ENCODE data around the gene TMEM19. TPM values are rescaled to one million over a fixed set of nuclear protein-coding genes. Genes with fewer than 3 reads are reported as not detected.
"Not testable (repeated sequence)": the region's sequence is repeated elsewhere in the genome, so short reads cannot be mapped to it uniquely, and the experiment has no call there.

The TMEM19 gene
- total RNA-seq, 1 donor from 2014 or later: 21.0 TPM

DNA sequence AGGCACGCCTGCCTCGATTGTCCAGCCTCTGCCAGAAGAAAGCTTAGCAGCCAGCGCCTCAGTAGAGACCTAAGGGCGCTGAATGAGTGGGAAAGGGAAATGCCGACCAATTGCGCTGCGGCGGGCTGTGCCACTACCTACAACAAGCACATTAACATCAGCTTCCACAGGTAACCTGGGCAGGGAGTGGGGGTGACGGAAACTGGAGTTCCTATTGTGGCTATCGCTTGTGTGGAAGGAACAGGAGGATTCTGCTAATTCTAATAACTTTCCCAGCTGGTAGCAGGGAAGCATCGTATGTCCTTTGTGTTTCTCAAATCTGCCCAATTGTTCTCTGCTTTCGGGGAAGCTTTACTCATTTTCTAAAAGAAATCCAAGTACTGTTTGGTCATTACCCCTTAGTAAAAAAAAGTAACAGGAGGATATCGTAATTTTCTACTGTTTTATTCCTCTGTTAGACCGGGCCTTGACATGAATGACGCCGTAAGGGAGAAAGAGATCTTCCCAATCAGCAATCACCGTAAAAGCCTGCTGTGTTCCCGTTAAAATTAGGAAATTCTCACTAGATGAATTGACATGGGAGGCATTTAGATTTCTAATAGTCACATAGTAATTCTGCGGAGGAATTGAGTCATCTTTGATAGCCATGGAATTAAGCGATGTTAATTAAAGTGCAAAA lies 21.3 kb upstream of the TMEM19 start:
- no peak for DNase-seq (ENCODE audit: extremely low read depth, low read depth, low spot score)

DNA sequence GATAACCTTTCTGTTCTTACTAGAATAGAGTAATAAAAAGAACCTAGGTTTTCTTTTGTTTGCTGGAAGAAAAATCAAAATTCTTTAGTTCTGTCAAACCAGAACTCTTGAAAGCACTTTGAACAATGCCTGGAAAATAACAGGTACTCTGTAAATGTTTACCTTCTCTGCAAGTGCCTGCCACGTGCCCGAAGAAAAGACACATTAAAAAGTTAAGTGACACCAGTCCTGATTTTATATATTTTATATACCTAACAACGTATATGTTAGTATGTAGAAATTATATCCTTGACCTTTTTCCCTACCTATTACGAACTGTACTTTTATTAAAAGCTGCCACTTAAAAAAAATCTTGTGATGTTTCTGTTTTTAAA lies 20.8 kb upstream of the TMEM19 start:
- DNase-seq (ENCODE audit: extremely low read depth, low read depth, low spot score): no peak

DNA sequence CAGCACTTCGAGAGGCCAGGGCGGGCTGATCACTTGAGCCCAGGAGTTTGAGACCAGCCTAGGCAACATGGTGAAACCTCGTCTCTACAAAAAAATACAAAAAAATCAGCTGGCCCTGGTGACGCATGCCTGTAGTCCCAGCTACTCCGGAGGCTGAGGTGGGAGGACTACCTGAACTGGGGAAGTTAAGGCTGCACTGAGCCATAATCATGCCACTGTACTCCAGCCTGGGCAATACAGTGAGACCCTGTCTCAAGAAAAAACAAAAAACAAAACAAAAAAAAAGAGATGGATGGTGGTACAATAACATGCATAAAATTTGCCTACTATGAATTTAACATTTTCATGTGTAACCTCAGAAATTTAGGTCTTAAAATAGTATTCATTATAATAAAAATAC lies 19.6 kb upstream of the TMEM19 start:
- no peak for DNase-seq (ENCODE audit: extremely low read depth, low read depth, low spot score)

DNA sequence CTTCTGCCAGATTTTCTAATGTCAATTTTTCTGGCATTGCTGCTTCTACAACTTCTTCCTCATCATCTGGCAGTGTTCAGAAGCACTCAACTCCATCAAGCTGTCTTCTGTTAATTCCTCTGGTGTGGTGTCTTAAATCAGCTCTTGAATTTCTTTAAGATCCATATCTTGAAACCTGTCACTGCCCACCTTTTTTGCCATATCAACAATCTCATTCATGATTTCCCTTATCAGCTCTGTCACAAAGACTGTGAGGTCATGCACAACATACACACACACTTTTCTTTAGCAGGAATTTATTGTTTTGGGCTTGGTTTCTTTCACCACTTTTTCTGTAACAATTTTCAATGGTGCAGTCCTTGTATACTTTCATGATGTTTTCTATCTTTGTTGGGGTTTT lies 14.6 kb upstream of the TMEM19 start:
- no peak for DNase-seq (ENCODE audit: extremely low read depth, low read depth, low spot score)

DNA sequence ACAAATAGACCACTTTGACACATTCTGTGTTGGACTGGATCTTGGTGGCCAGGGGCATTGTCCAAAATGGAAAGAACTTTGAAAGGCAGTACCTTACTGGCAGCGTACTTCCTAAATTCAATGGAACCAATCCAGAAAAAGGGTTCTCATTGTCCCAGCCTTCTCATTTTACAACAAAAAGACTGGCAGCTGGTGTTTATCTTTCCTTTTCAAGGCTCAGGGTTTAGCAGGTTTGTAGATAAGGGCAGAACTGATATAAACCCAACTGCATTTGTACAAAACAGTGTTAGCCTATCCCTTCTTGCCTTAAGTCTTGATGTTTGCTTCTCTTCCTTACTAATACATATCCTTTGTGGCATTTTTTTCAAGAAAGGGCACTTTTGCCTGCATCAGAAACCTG lies 14.1 kb upstream of the TMEM19 start:
- no peak for DNase-seq (ENCODE audit: extremely low read depth, low read depth, low spot score)

DNA sequence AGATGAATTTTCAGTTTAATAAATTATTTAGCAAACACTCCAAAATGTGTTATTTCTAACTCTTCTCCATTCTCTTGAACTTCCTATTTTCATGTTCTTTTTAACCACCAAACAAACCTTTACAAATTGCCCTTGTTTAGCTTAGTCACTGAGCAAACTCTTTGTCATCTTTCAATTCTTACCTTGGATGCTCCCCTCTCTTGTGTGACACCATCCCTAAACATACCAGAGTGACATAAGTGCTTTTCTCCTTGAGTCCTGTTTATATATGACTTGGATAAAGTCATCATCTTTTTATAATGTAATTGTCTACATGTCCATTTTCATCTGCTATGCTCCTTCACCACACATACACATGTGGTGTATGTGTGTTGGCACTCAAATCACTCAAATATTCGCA lies 3.4 kb upstream of the TMEM19 start:
- DNase-seq (ENCODE audit: extremely low read depth, low read depth, low spot score): no peak

DNA sequence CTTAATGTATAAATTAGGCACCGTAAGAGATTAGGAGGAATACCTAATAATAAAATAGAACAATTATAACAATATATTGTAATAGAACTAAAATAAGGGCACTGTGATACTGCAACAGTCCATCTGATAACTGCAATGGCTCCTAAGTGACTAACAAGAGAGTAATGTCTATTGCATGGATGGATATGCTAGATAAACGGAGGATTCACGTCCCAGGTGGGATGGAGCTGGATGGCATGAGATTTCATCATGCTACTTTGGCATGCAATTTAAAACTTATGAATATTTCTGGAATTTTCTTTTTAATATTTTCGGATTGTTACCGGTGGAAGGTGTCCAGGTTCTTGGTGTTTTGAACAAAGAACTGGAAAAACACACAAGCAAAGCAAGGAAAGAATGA lies 2.2 kb upstream of the TMEM19 start:
- no peak for DNase-seq (ENCODE audit: extremely low read depth, low read depth, low spot score)

DNA sequence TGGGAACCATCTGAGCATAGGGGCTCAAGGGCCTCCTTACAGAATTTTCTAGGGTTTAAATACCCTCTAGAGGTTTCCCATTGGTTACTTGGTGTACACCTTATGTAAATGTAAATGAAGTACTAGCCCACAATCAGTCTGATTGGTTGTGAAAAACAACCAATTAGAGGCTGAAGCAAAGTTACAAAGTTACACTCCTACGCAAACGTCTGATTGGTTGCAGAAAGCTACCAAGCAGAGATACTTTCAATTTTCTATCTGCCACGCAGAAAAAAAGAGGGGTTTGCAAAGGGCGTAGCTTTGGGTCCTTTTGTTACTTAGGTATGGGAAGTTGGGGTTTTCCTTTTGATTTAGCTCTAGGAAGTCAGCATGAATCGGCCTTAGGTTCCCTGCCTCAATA lies 1.8 kb upstream of the TMEM19 start:
- no peak for DNase-seq (ENCODE audit: extremely low read depth, low read depth, low spot score)

DNA sequence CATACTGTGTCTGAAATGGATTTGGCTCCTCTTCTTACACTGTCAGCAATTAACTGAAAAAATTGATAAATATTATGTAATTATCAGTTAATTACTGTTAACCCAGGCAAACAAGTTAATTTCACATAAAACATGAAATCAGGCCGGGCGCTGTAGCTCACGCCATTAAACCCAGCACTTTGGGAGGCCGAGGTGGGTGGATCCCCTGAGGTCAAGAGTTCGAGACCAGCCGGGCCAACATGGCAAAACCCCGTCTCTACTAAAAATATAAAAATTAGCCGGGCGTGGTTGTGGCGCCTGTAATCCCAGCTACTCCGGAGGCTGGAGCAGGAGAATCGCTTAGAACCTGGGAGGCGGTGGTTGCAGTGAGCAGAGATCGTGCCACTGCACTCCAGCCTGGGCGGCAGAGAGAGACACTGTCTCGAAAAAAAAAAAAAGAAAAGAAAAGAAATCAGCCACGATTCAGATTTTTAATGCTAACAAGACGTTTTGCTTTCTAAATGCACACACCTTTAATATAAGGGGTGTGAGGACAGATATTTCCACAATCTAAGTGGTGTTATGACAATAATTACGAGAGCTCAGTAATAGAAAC lies 473 bp upstream of the TMEM19 start:
- DNase-seq (ENCODE audit: extremely low read depth, low read depth, low spot score): no peak

DNA sequence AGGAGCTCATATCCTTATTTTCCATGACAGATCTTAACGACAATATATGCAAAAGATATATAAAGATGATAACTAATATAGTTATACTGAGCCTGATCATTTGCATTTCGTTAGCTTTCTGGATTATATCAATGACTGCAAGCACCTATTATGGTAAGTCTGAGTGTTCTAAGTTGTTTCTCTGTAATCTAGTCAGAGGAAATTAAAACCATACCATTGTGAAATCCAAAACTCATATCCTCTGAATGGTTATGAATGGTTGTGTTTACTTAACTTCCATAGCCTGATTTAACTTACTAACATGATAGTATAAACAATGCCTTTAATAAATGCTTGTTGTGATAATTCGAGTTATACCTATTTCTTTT lies 760 bp downstream of the TMEM19 start:
- DNase-seq (ENCODE audit: extremely low read depth, low read depth, low spot score): no peak

DNA sequence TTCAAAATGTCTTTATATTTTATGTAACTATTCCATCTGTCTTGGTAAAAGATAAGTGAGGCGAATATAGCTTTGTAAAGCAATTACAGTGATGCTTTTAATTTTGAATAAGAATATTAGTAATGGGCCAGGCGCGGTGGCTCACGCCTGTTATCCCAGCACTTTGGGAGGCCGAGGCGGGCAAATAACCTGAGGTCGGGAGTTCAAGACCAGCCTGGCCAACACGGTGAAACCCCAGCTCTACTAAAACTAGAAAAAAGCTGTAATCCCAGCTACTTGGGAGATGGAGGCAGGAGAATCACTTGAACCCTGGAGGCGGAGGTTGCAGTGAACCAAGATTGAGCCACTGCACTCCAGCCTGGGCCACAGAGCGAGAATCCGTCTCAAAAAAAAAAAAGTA lies 1.3 kb downstream of the TMEM19 start:
- not testable (repeated sequence) for DNase-seq (ENCODE audit: extremely low read depth, low read depth, low spot score)

DNA sequence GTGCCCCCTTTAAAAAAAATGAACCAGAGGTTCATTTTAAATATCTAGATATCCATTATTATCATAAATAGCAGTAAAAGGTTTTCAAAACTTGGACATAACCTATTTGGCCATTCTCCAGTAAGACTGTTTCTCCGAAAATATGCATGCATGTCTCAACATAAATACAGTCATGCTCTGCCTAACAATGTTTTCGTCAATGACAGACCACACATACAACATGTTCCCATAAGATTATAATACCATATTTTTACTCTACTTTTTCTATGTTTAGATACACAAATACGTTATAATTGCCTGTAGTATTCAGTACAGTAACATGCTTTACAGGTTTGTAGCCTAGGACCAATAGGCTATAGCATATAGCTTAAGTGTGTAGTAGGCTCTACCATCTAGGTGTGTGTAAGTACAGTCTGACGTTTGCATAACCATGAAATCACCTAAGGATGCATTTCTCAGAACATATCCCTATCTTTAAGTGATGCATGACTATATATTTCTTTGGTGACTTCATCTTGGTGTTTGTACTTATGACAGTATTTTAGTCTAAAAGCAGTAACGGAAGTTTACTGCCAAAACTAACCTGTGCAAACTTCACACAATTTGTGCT lies 3.2 kb downstream of the TMEM19 start:
- no peak for DNase-seq (ENCODE audit: extremely low read depth, low read depth, low spot score)

DNA sequence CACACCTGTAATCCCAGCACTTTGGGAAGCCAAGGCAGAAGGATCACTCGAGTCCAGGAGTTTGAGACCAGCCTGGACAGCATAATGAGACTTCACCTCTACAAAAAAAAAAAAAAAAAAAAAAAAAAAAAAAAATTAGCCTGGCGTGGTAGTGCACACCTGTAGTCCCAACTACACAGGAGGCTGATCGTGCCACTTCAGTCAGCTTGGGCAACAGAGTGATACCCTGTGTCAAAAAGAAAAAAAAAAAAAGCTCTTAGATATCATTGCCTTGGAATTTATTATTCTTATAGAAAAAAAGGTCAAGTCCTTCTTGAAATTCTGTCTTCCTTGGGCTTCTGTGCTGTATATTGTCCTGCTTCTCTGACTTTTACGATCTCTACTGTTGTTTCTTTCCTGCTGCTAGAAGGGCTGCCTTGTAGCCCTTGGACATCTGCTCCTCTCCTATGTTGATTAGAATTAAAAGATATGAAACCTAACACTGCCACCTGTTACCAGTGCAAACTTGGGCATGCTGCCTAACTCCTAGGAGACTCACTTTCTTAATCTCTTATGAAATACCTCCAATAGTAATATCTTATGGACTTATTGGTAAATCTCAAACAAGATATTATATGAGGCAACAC lies 5.7 kb downstream of the TMEM19 start:
- DNase-seq (ENCODE audit: extremely low read depth, low read depth, low spot score): no peak

DNA sequence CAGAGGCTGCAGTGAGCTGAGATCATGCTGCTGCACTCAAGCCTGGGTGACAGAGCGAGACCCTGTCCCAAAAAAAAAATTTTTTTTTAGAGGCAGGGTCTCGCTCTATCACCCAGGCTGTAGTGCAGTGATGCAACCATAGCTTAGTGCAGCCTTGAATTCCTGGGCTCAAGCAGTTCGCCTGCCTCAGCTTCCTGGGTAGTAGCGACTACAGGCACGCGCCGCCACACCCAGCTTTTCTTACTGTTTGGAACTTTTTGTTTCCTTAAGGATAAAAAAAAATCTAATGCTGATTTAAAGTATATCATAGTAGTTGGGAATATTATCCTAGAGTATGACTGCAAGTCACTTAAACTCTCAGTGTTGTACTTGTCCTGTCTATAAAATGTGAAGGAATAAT lies 7.2 kb downstream of the TMEM19 start:
- DNase-seq (ENCODE audit: extremely low read depth, low read depth, low spot score): no peak

DNA sequence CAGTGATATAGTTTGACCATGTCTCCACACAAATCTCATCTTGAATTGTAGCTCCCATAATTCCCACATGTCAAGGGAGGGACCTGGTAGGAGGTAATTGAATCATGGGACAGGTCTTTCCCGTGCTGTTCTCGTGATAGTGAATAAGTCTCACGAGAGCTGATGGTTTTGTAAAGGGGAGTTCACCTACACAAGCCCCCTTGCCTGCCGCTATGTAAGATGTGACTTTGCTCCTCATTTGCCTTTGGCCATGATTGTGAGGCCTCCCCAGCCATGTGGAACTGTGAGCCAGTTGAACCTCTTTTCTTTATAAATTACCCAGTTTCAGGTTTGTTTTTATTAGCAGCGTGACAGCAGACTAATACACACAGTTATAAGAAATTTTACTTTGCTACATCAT lies 7.8 kb downstream of the TMEM19 start:
- not testable (repeated sequence) for DNase-seq (ENCODE audit: extremely low read depth, low read depth, low spot score)

DNA sequence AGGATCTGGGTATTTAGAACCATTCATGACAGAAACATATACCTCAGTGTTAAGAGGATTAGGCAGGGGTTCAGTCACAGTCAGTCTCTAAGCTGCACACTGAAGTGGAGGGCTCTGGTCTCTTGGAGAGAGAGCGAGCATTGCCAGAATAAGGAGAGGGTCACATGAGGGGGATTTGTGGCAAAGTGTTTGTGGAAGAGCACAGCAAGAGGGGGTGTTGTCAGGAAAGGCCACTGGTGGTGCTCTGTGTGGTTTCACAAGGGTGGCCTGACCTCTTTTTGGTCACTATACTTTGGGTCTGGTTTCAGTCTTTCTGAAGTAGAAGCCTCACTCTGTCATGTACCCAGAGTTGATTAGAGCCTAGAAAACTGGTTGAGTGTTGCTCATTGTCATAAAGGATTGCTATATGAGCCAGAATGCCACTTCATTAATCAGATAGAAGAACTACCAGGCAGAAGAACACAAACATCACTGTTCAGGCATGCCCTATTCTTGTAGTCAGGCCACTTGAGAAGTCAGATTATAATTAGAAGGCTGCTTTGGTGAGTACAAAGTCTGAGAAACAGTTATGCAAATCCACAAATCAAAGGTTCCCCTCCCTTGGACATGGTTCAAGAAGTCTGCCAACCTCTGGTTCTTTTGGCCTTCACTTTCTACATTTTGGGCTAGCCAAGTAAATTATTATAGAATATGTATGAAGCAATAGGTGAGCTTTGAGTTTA lies 8.4 kb downstream of the TMEM19 start:
- no peak for DNase-seq (ENCODE audit: extremely low read depth, low read depth, low spot score)

DNA sequence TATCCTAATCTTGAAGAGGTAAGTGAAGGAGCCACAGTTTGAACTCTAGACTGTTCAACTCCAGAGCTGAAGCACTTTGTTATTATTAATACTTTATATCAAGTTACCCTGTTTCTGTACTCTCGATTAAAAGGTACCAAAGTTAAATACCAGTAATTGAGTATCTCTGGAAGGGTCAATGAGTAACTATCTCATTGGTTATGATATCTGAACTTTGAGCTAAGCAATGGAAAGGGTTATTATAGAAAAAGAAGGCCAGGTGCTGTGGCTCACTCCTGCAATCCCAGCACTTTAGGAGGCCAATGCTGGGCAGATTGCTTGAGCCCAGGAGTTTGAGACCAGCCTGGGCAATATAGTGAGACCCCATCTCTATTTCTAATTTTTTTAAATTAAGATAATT lies 9.9 kb downstream of the TMEM19 start:
- DNase-seq (ENCODE audit: extremely low read depth, low read depth, low spot score): no peak

DNA sequence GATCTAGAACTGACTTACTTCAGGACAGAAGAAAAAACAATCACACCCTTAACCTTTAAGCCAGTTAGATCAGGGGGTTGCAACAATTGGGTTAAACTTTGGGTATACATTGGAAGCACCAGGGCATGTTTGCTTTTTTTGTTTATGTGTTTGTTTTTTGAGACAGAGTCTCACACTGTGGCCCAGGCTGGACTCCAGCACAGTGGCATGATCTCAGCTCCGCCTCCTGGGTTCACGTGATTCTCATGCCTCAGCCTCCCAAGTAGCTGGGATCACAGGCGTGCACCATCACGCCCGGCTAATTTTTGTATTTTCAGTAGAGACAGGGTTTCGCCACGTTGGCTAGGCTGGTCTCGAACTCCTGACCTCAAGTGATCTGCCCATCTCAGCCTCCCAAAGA lies 16.3 kb downstream of the TMEM19 start:
- not testable (repeated sequence) for DNase-seq (ENCODE audit: extremely low read depth, low read depth, low spot score)

DNA sequence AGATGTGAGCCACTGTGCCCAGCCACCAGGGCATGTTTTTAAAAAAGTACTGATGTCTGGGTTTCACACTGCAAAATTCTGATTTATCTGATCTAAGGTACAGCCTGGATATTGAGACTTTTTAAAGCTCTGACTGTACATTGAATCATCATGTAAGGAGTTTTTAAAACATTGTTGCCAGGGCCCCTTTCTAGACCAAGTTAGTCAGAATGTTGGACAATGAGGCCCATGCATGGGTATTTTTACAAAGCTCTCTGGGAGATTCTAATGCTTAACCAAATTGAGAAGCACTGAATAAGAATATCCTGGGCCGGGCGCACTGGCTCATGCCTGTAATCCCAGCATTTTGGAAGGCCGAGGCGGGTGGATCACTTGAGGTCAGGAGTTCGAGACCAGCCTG lies 16.7 kb downstream of the TMEM19 start:
- DNase-seq (ENCODE audit: extremely low read depth, low read depth, low spot score): no peak

DNA sequence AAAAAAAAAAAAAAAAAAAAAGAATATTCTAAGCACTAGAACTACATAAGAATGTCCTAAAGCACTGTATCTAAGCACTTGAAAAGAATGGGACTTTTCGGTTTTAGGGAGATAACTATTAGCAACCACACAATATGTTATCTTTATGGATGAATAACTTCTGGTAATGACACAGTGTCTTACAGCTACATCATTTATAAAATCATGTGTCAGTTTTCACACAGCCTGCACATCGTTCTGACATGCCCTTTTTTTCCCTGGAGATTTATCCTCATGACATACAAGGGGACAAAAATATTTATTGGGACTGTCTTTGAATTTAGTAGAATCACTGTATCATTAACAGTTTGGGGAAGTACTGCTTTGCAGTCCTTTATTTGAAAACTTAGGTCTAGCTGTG lies 17.3 kb downstream of the TMEM19 start:
- no peak for DNase-seq (ENCODE audit: extremely low read depth, low read depth, low spot score)

DNA sequence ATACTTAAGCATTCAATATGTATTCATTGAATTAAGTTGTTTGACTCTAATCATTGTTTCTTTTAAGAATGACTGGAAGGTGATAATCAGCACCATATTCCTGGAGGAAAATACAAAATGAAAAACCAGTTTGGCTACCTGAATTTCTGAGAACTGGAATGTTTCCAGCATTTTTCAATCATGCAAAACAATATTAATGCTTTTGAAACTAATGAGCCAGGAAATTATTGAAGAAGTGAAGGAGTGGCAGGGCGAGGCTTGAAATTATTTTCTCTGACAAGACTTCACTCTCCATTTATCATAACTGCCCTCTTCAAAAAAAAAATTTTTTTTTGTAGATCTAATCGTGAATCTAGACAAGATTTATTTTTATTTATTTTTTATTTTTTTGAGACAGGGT lies 19.0 kb downstream of the TMEM19 start:
- DNase-seq (ENCODE audit: extremely low read depth, low read depth, low spot score): no peak

DNA sequence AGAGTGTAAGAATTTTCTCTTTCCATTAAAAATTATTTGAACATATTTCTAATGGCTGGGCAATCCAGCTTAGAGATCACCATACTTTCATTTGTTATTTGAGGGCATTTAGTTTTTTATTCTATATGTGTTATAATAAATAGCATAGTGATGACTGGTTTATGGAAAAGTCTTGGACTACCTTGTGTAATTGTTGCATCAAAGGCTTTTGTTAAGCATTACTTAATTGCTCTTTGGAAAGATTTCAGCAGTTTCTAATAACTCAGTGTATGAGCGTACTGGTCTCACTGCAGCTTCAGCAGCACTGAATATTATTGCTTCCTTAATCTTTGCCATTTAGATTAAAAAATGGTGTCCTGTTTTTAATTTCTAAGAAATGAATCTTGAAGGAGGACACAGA lies 22.8 kb downstream of the TMEM19 start:
- no peak for DNase-seq (ENCODE audit: extremely low read depth, low read depth, low spot score)

All from glomerular endothelial cell (primary cell).